ENCODE results near the gene WDR18. TPM values are rescaled to one million over a fixed set of nuclear protein-coding genes. Genes with fewer than 3 reads are reported as not detected.
A peak's percentile ranks its signal among the peaks of the same experiment; 100 is the strongest.

WDR18 gene, protein sequence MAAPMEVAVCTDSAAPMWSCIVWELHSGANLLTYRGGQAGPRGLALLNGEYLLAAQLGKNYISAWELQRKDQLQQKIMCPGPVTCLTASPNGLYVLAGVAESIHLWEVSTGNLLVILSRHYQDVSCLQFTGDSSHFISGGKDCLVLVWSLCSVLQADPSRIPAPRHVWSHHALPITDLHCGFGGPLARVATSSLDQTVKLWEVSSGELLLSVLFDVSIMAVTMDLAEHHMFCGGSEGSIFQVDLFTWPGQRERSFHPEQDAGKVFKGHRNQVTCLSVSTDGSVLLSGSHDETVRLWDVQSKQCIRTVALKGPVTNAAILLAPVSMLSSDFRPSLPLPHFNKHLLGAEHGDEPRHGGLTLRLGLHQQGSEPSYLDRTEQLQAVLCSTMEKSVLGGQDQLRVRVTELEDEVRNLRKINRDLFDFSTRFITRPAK
- 10 to 100 TPM; 23.8 to 64.7 (median 36.2) TPM for total RNA-seq

- ATAC-seq (replicated peaks in 6 of 8): peak; percentile 76 to 89 (median 82)
Measured at GRCh38 chr19:984165-984967, at the start of gene WDR18. Gene WDR18 (plus strand): TSS chr19:984345. CDS start chr19:984354, 9 bp downstream.

GRCh38 chr19:934865-935479 is 49.2 kb upstream of the WDR18 start:
- no peak overlapping the region for H3K4me3 ChIP-seq
- ATAC-seq (replicated peaks in 6 of 8): peak in 6 of 8 experiments; percentile 1 to 65 (median 12)
- in situ Hi-C loops (cut with MboI; ENCODE audit: low pct_unique_long_range_greater_than_20kb in 2 of 9, low sequenced_read_pairs in 9 of 9, unreplicated experiment in 9 of 9): no loop called here
- H3K4me1 ChIP-seq (replicated peaks in 1 of 2): peaks cover 0 to 2% of the 10 kb centered on the region in 2 donors
- no peak overlapping the region for H3K27ac ChIP-seq
- WGBS, 10 experiments: 60 to 100% (median 89%) methylated on average over 2 to 15 of the region's 31 CpGs; no CpG with 5 or more reads in 6 of the 10 experiments

More at GRCh38 chr19:984165-984967, at the start of gene WDR18:
- in situ Hi-C loops (cut with MboI; ENCODE audit: low pct_unique_long_range_greater_than_20kb in 2 of 9, low sequenced_read_pairs in 9 of 9, unreplicated experiment in 9 of 9): loop anchor here in 6 of 9 experiments (5.0 to 10.0 kb wide), 2 partner anchors 60 to 62 kb away; partner anchors contain the start of gene ARID3A (in 5 of the 6)
- WGBS, 10 experiments: 0 to 1% methylated on average over 4 to 30 of the region's 78 CpGs; no CpG with 5 or more reads in 8 of the 10 experiments
- Histone ChIP-seq H3K27ac (peak within 1 kb of the TSS; percentile 98 to 99), H3K4me3 (peak within 1 kb of the TSS; percentile 94 to 99 (median 97)), H3K4me1 (replicated peaks in 1 of 2) (peaks cover 15 to 21% of the 10 kb centered on the region in 2 donors)

DNA sequence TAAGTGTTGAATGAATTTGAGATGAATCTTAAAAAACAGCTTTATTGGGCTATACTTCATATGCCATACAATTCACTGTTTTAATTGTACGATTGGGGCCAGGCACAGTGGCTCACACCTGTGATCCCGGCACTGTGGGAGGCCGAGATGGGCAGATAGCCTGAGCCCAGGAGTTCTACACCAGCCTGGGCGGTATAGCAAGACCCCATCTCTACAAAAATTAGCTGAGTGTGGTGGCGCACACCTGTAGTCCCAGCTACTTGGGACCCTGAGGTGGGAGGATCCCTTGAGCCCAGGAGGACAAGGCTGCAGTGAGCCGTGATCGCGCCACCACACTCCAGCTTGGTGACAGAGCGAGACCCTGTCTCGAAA is 48.0 kb upstream of the WDR18 start:
- H3K27ac ChIP-seq: no peak overlapping the region
- peaks cover 0 to 2% of the 10 kb centered on the region in 2 donors for H3K4me1 ChIP-seq (replicated peaks in 1 of 2)
- in situ Hi-C loops (cut with MboI; ENCODE audit: low pct_unique_long_range_greater_than_20kb in 2 of 9, low sequenced_read_pairs in 9 of 9, unreplicated experiment in 9 of 9): no loop called here
- no peak for ATAC-seq (replicated peaks in 6 of 8)
- WGBS, 10 experiments: 87 to 100% (median 92%) methylated on average over 1 to 4 of the region's 10 CpGs; no CpG with 5 or more reads in 3 of the 10 experiments
- H3K4me3 ChIP-seq: no peak overlapping the region

- ATAC-seq (replicated peaks in 6 of 8): no peak
- in situ Hi-C loops (cut with MboI; ENCODE audit: low pct_unique_long_range_greater_than_20kb in 2 of 9, low sequenced_read_pairs in 9 of 9, unreplicated experiment in 9 of 9): no loop called here
- H3K4me3 ChIP-seq: no peak overlapping the region
- 86 to 100% (median 96%) methylated on average over 1 to 9 of the region's 16 CpGs; no CpG with 5 or more reads in 5 of the 10 experiments for WGBS, 10 experiments
- H3K4me1 ChIP-seq (replicated peaks in 1 of 2): peaks cover 0 to 2% of the 10 kb centered on the region in 2 donors
- no peak overlapping the region for H3K27ac ChIP-seq
Measured at GRCh38 chr19:937259-937694, 46.9 kb upstream of the WDR18 start.

DNA sequence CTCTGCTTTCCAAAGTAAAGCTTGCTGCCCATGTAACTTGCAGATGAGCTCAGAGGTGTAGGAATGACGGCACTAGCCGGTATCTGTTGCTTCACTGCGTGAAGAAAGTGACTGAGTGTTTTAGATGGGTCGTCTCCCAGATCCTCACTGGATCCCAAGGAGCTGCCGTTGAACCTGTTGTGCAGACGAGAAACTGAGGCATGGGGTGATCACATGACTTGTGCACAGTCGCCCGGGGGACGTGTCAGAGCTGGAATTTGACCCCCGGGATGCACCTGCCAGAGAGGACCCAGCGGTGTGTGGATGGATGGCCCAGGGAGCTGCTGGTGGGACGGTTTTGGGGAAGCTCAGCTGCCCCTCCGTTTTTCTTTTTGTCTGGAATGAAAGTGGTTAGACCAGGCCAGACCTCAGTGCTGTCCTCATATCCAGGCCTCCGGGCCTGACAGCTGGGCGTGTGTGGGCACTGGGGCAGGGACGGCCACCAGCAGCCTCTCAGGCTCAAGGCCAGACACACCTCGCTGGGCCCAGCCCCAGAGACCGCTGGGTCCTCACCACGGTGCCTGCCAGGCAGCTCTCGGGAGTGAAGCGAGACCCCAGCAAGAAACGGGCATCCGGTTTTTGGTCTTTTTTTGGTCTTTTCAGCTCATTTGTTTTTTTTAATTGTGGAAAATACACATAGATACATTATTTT is 45.8 kb upstream of the WDR18 start:
- ATAC-seq (replicated peaks in 6 of 8): no peak
- in situ Hi-C loops (cut with MboI; ENCODE audit: low pct_unique_long_range_greater_than_20kb in 2 of 9, low sequenced_read_pairs in 9 of 9, unreplicated experiment in 9 of 9): no loop called here

GRCh38 chr19:939439-939838 is 44.7 kb upstream of the WDR18 start:
- in situ Hi-C loops (cut with MboI; ENCODE audit: low pct_unique_long_range_greater_than_20kb in 2 of 9, low sequenced_read_pairs in 9 of 9, unreplicated experiment in 9 of 9): no loop called here
- ATAC-seq (replicated peaks in 6 of 8): no peak
- no peaks in the 10 kb centered on the region for H3K4me1 ChIP-seq (replicated peaks in 1 of 2)
- H3K27ac ChIP-seq: no peak overlapping the region
- WGBS, 10 experiments: 89 to 100% (median 98%) methylated on average over 1 to 13 of the region's 22 CpGs; no CpG with 5 or more reads in 4 of the 10 experiments
- no peak overlapping the region for H3K4me3 ChIP-seq

More for the DNA sequence above, 45.8 kb upstream of the WDR18 start:
- Histone ChIP-seq H3K4me3 (no peak overlapping the region), H3K4me1 (replicated peaks in 1 of 2) (no peaks in the 10 kb centered on the region), H3K27ac (no peak overlapping the region)
- WGBS, 10 experiments: 81 to 100% (median 89%) methylated on average over 3 to 14 of the region's 23 CpGs; no CpG with 5 or more reads in 2 of the 10 experiments

DNA sequence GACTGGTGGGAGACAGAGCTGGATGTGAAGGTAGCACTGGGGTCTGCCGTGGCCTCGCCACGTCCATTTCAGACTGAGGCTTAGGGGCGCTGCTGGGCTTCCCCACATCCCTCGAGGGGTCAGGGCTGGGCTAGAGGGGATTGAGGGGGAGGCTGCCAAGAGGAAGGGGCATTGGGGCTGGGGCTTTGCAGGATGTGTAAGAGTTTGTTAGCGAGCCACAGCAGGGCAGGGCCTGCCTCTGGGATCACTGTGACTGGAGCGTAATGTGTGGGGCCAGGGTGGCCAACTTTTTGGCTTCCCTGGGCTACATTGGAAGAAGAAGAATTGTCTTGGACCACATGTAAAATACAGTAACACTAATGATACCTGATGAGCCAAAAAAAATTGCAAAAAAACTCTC is 44.2 kb upstream of the WDR18 start:
- in situ Hi-C loops (cut with MboI; ENCODE audit: low pct_unique_long_range_greater_than_20kb in 2 of 9, low sequenced_read_pairs in 9 of 9, unreplicated experiment in 9 of 9): no loop called here
- WGBS, 10 experiments: no CpG with 5 or more reads among the region's 7 CpGs
- no peak for ATAC-seq (replicated peaks in 6 of 8)
- Histone ChIP-seq H3K27ac (no peak overlapping the region), H3K4me3 (no peak overlapping the region), H3K4me1 (replicated peaks in 1 of 2) (no peaks in the 10 kb centered on the region)

DNA sequence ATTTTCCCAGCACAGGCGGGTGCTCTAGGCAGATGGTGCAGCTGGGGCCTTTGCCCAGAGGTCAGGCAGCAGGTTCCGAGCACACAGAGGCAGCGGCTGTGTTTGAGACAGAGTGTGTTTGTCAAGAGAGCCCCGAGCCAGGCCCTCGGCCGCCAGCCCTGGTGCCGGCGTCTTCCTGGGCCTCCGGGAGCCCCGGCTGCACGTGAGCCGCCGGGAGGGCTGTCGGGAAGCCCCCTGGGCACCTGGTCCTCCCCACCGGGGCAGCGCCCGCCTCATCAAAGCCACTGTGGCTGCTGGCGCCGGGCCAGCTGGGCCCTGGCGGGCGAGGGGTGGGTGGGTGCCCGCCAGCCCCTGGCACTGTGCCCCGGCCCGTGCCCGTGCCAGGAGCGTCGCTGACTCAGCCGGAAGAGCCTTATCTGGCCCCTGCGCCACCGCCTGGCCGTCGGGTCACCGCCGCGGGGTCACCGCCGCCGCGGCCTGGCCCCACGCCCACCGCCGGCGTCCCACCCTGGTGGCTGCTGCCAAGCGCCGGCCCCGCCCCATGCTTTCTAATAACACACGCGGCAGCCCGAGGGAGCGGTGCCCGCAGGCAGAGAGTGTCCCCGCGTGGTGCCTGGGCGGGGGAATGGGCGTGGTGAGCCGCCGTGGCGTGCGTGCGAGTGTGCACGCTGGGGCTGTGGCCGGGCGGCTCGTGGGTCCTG is 43.4 kb upstream of the WDR18 start:
- ATAC-seq (replicated peaks in 6 of 8): peak in 3 of 8 experiments; percentile 16 to 67 (median 18)
- 91 to 100% (median 94%) methylated on average over 1 to 8 of the region's 64 CpGs; no CpG with 5 or more reads in 7 of the 10 experiments for WGBS, 10 experiments
- Histone ChIP-seq H3K27ac (no peak overlapping the region), H3K4me3 (no peak overlapping the region), H3K4me1 (replicated peaks in 1 of 2) (no peaks in the 10 kb centered on the region)
- in situ Hi-C loops (cut with MboI; ENCODE audit: low pct_unique_long_range_greater_than_20kb in 2 of 9, low sequenced_read_pairs in 9 of 9, unreplicated experiment in 9 of 9): no loop called here

GRCh38 chr19:941292-942132 is 42.6 kb upstream of the WDR18 start:
- WGBS, 10 experiments: 56 to 94% (median 85%) methylated on average over 1 to 8 of the region's 45 CpGs; no CpG with 5 or more reads in 3 of the 10 experiments
- H3K4me3 ChIP-seq: no peak overlapping the region
- H3K27ac ChIP-seq: no peak overlapping the region
- no peaks in the 10 kb centered on the region for H3K4me1 ChIP-seq (replicated peaks in 1 of 2)
- in situ Hi-C loops (cut with MboI; ENCODE audit: low pct_unique_long_range_greater_than_20kb in 2 of 9, low sequenced_read_pairs in 9 of 9, unreplicated experiment in 9 of 9): no loop called here
- ATAC-seq (replicated peaks in 6 of 8): no peak

GRCh38 chr19:942133-942645 is 42.0 kb upstream of the WDR18 start:
- in situ Hi-C loops (cut with MboI; ENCODE audit: low pct_unique_long_range_greater_than_20kb in 2 of 9, low sequenced_read_pairs in 9 of 9, unreplicated experiment in 9 of 9): no loop called here
- ATAC-seq (replicated peaks in 6 of 8): no peak
- Histone ChIP-seq H3K27ac (no peak overlapping the region), H3K4me3 (no peak overlapping the region), H3K4me1 (replicated peaks in 1 of 2) (no peaks in the 10 kb centered on the region)
- WGBS, 10 experiments: 75 to 100% (median 94%) methylated on average over 3 to 10 of the region's 32 CpGs; no CpG with 5 or more reads in 7 of the 10 experiments

GRCh38 chr19:943551-944170 is 40.5 kb upstream of the WDR18 start:
- in situ Hi-C loops (cut with MboI; ENCODE audit: low pct_unique_long_range_greater_than_20kb in 2 of 9, low sequenced_read_pairs in 9 of 9, unreplicated experiment in 9 of 9): no loop called here
- 82 to 100% (median 100%) methylated on average over 1 to 3 of the region's 17 CpGs; no CpG with 5 or more reads in 4 of the 10 experiments for WGBS, 10 experiments
- no peak for ATAC-seq (replicated peaks in 6 of 8)
- Histone ChIP-seq H3K27ac (no peak overlapping the region), H3K4me3 (no peak overlapping the region), H3K4me1 (replicated peaks in 1 of 2) (no peaks in the 10 kb centered on the region)
